Neural cell (in vitro differentiated cells): ENCODE data around the gene PRKG1.

Source experiments
- EP300 ChIP-seq: fragments of 450-650 bp; conservative IDR thresholded peaks from 2 replicates; pipeline ENCODE4 v1.6.1; 2014; ENCODE audit warnings: antibody characterized with exemption, mild to moderate bottlenecking, moderate library complexity; ENCODE audit not compliant: poor library complexity, severe bottlenecking
- EZH2 ChIP-seq: fragments of 200-600, 300-800 bp; shearing (Covaris generic), sonication (generic); IDR thresholded peaks from 2 replicates; pipeline ENCODE4 v1.6.1; 2014; ENCODE audit warnings: antibody characterized with exemption, low read length, borderline replicate concordance, mild to moderate bottlenecking; ENCODE audit not compliant: insufficient read depth, poor library complexity, severe bottlenecking
- MXI1 ChIP-seq: fragments of 450-650 bp; conservative IDR thresholded peaks from 2 replicates; pipeline ENCODE4 v1.6.1; 2014; ENCODE audit warnings: antibody characterized with exemption, mild to moderate bottlenecking; ENCODE audit not compliant: poor library complexity, severe bottlenecking
- POLR2AphosphoS5 ChIP-seq: IDR thresholded peaks from 2 replicates; pipeline ENCODE4 v1.6.1; 2012
- RAD21 ChIP-seq: fragments of 450-650 bp; conservative IDR thresholded peaks from 2 replicates; pipeline ENCODE4 v1.6.1; 2014; ENCODE audit warnings: antibody characterized with exemption, mild to moderate bottlenecking, moderate library complexity
- SMC3 ChIP-seq: fragments of 450-650 bp; conservative IDR thresholded peaks from 2 replicates; pipeline ENCODE4 v1.6.1; 2014; ENCODE audit warnings: antibody characterized with exemption, mild to moderate bottlenecking, moderate library complexity; ENCODE audit not compliant: poor library complexity
- TAF1 ChIP-seq: IDR thresholded peaks from 2 replicates; pipeline ENCODE4 v1.6.1; 2012; ENCODE audit warnings: low read depth
- TF ChIP-seq, protein P1 (sequence below): fragments of 450-650 bp; IDR thresholded peaks from 2 replicates; pipeline ENCODE4 v1.5.1; 2014; ENCODE audit warnings: antibody characterized with exemption, mild to moderate bottlenecking, moderate library complexity; ENCODE audit not compliant: poor library complexity, severe bottlenecking
- TF ChIP-seq, protein P2 (sequence below): IDR thresholded peaks from 2 replicates; pipeline ENCODE4 v1.6.1; 2012; ENCODE audit warnings: borderline replicate concordance

- TF ChIP-seq, protein P1, sequence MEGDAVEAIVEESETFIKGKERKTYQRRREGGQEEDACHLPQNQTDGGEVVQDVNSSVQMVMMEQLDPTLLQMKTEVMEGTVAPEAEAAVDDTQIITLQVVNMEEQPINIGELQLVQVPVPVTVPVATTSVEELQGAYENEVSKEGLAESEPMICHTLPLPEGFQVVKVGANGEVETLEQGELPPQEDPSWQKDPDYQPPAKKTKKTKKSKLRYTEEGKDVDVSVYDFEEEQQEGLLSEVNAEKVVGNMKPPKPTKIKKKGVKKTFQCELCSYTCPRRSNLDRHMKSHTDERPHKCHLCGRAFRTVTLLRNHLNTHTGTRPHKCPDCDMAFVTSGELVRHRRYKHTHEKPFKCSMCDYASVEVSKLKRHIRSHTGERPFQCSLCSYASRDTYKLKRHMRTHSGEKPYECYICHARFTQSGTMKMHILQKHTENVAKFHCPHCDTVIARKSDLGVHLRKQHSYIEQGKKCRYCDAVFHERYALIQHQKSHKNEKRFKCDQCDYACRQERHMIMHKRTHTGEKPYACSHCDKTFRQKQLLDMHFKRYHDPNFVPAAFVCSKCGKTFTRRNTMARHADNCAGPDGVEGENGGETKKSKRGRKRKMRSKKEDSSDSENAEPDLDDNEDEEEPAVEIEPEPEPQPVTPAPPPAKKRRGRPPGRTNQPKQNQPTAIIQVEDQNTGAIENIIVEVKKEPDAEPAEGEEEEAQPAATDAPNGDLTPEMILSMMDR = no peak
- no peak for TF ChIP-seq RAD21
- no peak for TF ChIP-seq MXI1
- no peak for TF ChIP-seq EP300
- no peak for TF ChIP-seq POLR2AphosphoS5
- TF ChIP-seq, protein P2, sequence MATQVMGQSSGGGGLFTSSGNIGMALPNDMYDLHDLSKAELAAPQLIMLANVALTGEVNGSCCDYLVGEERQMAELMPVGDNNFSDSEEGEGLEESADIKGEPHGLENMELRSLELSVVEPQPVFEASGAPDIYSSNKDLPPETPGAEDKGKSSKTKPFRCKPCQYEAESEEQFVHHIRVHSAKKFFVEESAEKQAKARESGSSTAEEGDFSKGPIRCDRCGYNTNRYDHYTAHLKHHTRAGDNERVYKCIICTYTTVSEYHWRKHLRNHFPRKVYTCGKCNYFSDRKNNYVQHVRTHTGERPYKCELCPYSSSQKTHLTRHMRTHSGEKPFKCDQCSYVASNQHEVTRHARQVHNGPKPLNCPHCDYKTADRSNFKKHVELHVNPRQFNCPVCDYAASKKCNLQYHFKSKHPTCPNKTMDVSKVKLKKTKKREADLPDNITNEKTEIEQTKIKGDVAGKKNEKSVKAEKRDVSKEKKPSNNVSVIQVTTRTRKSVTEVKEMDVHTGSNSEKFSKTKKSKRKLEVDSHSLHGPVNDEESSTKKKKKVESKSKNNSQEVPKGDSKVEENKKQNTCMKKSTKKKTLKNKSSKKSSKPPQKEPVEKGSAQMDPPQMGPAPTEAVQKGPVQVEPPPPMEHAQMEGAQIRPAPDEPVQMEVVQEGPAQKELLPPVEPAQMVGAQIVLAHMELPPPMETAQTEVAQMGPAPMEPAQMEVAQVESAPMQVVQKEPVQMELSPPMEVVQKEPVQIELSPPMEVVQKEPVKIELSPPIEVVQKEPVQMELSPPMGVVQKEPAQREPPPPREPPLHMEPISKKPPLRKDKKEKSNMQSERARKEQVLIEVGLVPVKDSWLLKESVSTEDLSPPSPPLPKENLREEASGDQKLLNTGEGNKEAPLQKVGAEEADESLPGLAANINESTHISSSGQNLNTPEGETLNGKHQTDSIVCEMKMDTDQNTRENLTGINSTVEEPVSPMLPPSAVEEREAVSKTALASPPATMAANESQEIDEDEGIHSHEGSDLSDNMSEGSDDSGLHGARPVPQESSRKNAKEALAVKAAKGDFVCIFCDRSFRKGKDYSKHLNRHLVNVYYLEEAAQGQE = no peak
- no peak for TF ChIP-seq EZH2
- TF ChIP-seq TAF1 = no peak
- TF ChIP-seq SMC3 = no peak
Observed at GRCh38 chr10:51624013-51624412, 549.7 kb downstream of the PRKG1 start.
